ENCODE measurements around the gene WDR33.

Gene WDR33

GRCh38 chr2:127663566-127664064, 147.4 kb downstream of the WDR33 start:
- no peak overlapping the region for H3K4me3 ChIP-seq (ENCODE audit: low read depth, low read length)
- no peak for TF ChIP-seq CTCF (IDR thresholded peaks at IDR 0.05; ENCODE audit: borderline replicate concordance, insufficient read depth, low read depth, low read length)

GRCh38 chr2:127662937-127663565, 147.9 kb downstream of the WDR33 start:
- H3K4me3 ChIP-seq (ENCODE audit: low read depth, low read length): no peak overlapping the region
- no peak for TF ChIP-seq CTCF (IDR thresholded peaks at IDR 0.05; ENCODE audit: borderline replicate concordance, insufficient read depth, low read depth, low read length)

- TF ChIP-seq CTCF (IDR thresholded peaks at IDR 0.05; ENCODE audit: borderline replicate concordance, insufficient read depth, low read depth, low read length): no peak
These were observed 148.9 kb downstream of the WDR33 start for GRCh38 chr2:127661949-127662510.

GRCh38 chr2:127661072-127661649, 149.8 kb downstream of the WDR33 start:
- H3K4me3 ChIP-seq (ENCODE audit: low read depth, low read length): no peak overlapping the region
- no peak for TF ChIP-seq CTCF (IDR thresholded peaks at IDR 0.05; ENCODE audit: borderline replicate concordance, insufficient read depth, low read depth, low read length)

More at GRCh38 chr2:127661949-127662510, 148.9 kb downstream of the WDR33 start:
- H3K4me3 ChIP-seq (ENCODE audit: low read depth, low read length): no peak overlapping the region

GRCh38 chr2:127660291-127660578, 150.7 kb downstream of the WDR33 start:
- TF ChIP-seq CTCF (IDR thresholded peaks at IDR 0.05; ENCODE audit: borderline replicate concordance, insufficient read depth, low read depth, low read length): no peak
- no peak overlapping the region for H3K4me3 ChIP-seq (ENCODE audit: low read depth, low read length)

- H3K4me3 ChIP-seq (ENCODE audit: low read depth, low read length): no peak overlapping the region
- TF ChIP-seq CTCF (IDR thresholded peaks at IDR 0.05; ENCODE audit: borderline replicate concordance, insufficient read depth, low read depth, low read length): no peak
These were observed 151.3 kb downstream of the WDR33 start for GRCh38 chr2:127659408-127660290.
